Ovary (tissue), 9 donors: ENCODE measurements around the gene SAMD4A. TPM values are rescaled to one million over a fixed set of nuclear protein-coding genes. Genes with fewer than 3 reads are reported as not detected.
A peak's percentile ranks its signal among the peaks of the same experiment; 100 is the strongest.

Experiments
- DNase-seq, 5 donors: peaks; one replicate each; pipeline ENCODE4 v3.0.0-alpha.2; 2019 to 2020
- H3K27ac ChIP-seq, 2 donors: fragments of 200-600 bp; one replicate each; pipeline versions ENCODE4 v1.5.1 to v1.8.0; 2019 to 2022
- H3K27me3 ChIP-seq: fragments of 200-600 bp; one replicate; pipeline ENCODE4 v1.8.0; 2022
- H3K36me3 ChIP-seq: fragments of 200-600 bp; sonication (generic); one replicate; pipeline ENCODE4 v1.5.1; 2019
- H3K4me1 ChIP-seq: one replicate; pipeline ENCODE4 v1.8.1; 2013; ENCODE audit warnings: mild to moderate bottlenecking, moderate library complexity; ENCODE audit not compliant: insufficient read depth
- H3K4me3 ChIP-seq: fragments of 200-600 bp; sonication (generic); one replicate; pipeline ENCODE4 v1.5.1; 2017
- H3K9me3 ChIP-seq, 2 donors: fragments of 200-600 bp in 1 of 2; sonication (generic) in 1 of 2; one replicate each; pipeline versions ENCODE4 v1.5.1 to v1.8.1; 2013 to 2019; ENCODE audit warnings: mild to moderate bottlenecking in 1 of 2, moderate library complexity in 1 of 2
- CTCF ChIP-seq, 3 donors: fragments of 450-650 bp in 2 of 3; fragments of 200-600 bp in 1 of 3; IDR thresholded peaks; one replicate each; pipeline versions ENCODE4 v1.5.1 to v1.8.0; 2016 to 2022; ENCODE audit warnings: antibody characterized with exemption in 3 of 3, mild to moderate bottlenecking in 1 of 3
- EP300 ChIP-seq: sonication (generic); formaldehyde crosslinking; IDR thresholded peaks from one replicate; pipeline ENCODE4 v1.6.1; 2017; ENCODE audit warnings: antibody characterized with exemption
- POLR2A ChIP-seq: fragments of 450-650 bp; IDR thresholded peaks from one replicate; pipeline ENCODE4 v1.6.1; 2017; ENCODE audit warnings: antibody characterized with exemption, mild to moderate bottlenecking, moderate library complexity
- WGBS, 3 donors: extraction: QIAGEN DNeasy Blood & Tissue Kit in 1 of 3; methylation state at CpG; one replicate each; pipeline versions ENCODE4 v1.1.5 to v1.1.7; 2013 to 2017; 5-methylcytosine and 5-hydroxymethylcytosine counted together
- intact Hi-C, 4 donors: fragments of 100-400 bp; cut with DNase I; formaldehyde crosslinking; loops; one replicate each; pipeline versions ENCODE4 v1.11.0 to v1.15.1; 2022 to 2023
- polyA plus RNA-seq, 2 donors: library from polyadenylated mRNA; stranded (reverse); fragments of 200-250 nt in 1 of 2; fragments of 350-450 nt in 1 of 2; fragmentation: Illumina TruSeq in 1 of 2; extraction: RNeasy Lipid Tissue Mini Kit (QIAGEN cat#74804) in 1 of 2; gene quantifications; one replicate each; pipeline ENCODE4 v1.2.3, GENCODE V29; 2013 to 2014
- total RNA-seq, 7 donors: library from RNA; depleted of rRNA in 2 of 7; stranded (reverse); fragments of >200 nt in 2 of 7; fragmentation: NEBNext Ultra II Directional in 3 of 7; extraction: Animal tissue kit (Norgen Biotek cat#: 25700) in 3 of 7; gene quantifications; one replicate each; pipeline versions ENCODE4 v1.1.0 to v1.2.4, GENCODE V29; 2016 to 2023
- donor health status: DM: no; HTN: no; CAD: no; lungs with moderate emphysema.
- donor health status: DM: no; HTN: no; CAD: no.
- donor health status: Bipolar disorder and iron deficiency.
- donor health status: DM: yes; HTN: yes; CAD: no.
- donor health status: DM: no; HTN: no; CAD: no.
- donor health status: DM: yes; HTN: yes; CAD: no.

The SAMD4A gene
- total and polyA plus RNA-seq, 9 donors: 2.3 to 22.4 (median 7.3) TPM

GRCh38 chr14:54681811-54682261 lies 114.9 kb downstream of the SAMD4A start:
- Histone ChIP-seq H3K4me1 (peaks cover 13% of the 10 kb centered on the region), H3K27me3 (no peaks in the 10 kb centered on the region), H3K36me3 (no peaks in the 10 kb centered on the region), H3K27ac (no peak overlapping the region), H3K9me3 (no peaks in the 10 kb centered on the region), H3K4me3 (no peak overlapping the region)
- intact Hi-C loops: no loop called here
- WGBS, 3 donors: 74 to 78% (median 76%) methylated on average over 4 of the region's 4 CpGs
- no peak for DNase-seq
- TF ChIP-seq POLR2A: no peak
- TF ChIP-seq CTCF (IDR thresholded peaks at IDR 0.05): no peak
- TF ChIP-seq EP300: no peak

GRCh38 chr14:54682578-54682977 lies 115.7 kb downstream of the SAMD4A start:
- intact Hi-C loops: no loop called here
- 69 to 78% (median 70%) methylated on average over 3 of the region's 3 CpGs for WGBS, 3 donors
- Histone ChIP-seq H3K36me3 (no peaks in the 10 kb centered on the region), H3K4me3 (no peak overlapping the region), H3K9me3 (no peaks in the 10 kb centered on the region), H3K27ac (no peak overlapping the region), H3K4me1 (peaks cover 17% of the 10 kb centered on the region), H3K27me3 (no peaks in the 10 kb centered on the region)
- no peak for TF ChIP-seq POLR2A
- TF ChIP-seq CTCF (IDR thresholded peaks at IDR 0.05): no peak
- no peak for TF ChIP-seq EP300
- DNase-seq: no peak

- Histone ChIP-seq H3K36me3 (no peaks in the 10 kb centered on the region), H3K4me1 (peaks cover 17% of the 10 kb centered on the region), H3K27ac (no peak overlapping the region), H3K9me3 (no peaks in the 10 kb centered on the region), H3K4me3 (no peak overlapping the region), H3K27me3 (no peaks in the 10 kb centered on the region)
- 19 to 31% (median 22%) methylated on average over 7 to 8 of the region's 8 CpGs for WGBS, 3 donors
- no peak for TF ChIP-seq EP300
- TF ChIP-seq CTCF (IDR thresholded peaks at IDR 0.05): no peak
- TF ChIP-seq POLR2A: no peak
- intact Hi-C loops: no loop called here
- peak in 4 of 5 donors; percentile 38 to 74 (median 48) for DNase-seq
Measured at GRCh38 chr14:54683882-54684794, 117.2 kb downstream of the SAMD4A start.

- DNase-seq: no peak
- H3K27ac ChIP-seq: peak overlapping the region in 1 of 2 donors; percentile 49
- intact Hi-C loops: no loop called here
- 95 to 97% (median 96%) methylated on average over 4 of the region's 4 CpGs for WGBS, 3 donors
- no peaks in the 10 kb centered on the region for H3K27me3 ChIP-seq
- no peak for TF ChIP-seq EP300
- no peaks in the 10 kb centered on the region for H3K36me3 ChIP-seq
- no peaks in the 10 kb centered on the region for H3K9me3 ChIP-seq
- peaks cover 17% of the 10 kb centered on the region for H3K4me1 ChIP-seq
- H3K4me3 ChIP-seq: no peak overlapping the region
Measured at GRCh38 chr14:54685286-54685845, 118.4 kb downstream of the SAMD4A start.
